GM19468 (cell line): Measurements from ENCODE around the gene BRD9.

ENCODE experiments used
- ATAC-seq: cut with Tn5 transposase; IDR thresholded peaks from one replicate; pipeline ENCODE4 v1.9.1; 2021; ENCODE audit warnings: mild to moderate bottlenecking, moderate library complexity, moderate number of reproducible peaks; ENCODE audit not compliant: unreplicated experiment; ENCODE audit errors: extremely low read depth

Gene BRD9

DNA sequence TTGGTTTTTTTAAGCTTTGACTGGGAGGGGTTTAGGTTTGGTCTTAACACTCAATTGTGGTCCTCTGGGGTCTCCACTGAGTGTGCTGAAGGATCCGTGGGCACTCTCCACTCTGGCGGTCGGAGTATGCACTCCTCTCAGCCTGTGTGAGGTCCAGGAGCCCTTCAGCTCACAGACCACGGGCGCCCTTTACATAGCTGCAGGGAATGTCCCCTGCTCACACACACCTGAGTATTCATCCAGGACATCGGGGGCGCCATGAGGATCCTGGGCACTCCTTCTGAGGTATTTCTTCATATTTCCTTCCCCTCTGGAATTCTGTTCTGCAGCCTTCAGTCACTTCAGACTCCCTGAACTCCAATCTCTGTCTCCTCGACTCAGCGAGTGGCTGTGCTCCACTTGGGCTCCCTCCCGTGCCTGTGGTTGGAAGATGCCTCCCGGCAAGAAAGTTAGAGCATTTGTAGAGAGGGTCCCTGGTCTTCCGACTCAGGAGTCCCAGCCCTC, 12.6 kb upstream of the BRD9 start:
- no peak for ATAC-seq

DNA sequence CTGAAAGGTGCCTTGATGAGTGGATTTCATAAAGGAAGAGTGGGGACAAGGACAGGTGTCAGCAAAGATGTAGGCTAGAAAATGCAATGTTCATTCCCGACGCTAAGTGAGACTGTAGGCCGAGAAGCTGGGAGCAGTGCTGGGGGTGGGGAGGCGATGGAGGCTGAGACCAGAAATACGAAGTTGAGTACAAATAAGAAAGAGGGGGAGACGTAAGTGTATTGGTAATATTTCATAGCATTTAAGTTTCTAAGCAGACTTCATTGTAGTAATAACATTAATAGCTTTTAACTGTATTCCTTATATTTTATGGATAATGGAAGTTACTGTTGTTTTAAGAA, 11.1 kb upstream of the BRD9 start:
- no peak for ATAC-seq

DNA sequence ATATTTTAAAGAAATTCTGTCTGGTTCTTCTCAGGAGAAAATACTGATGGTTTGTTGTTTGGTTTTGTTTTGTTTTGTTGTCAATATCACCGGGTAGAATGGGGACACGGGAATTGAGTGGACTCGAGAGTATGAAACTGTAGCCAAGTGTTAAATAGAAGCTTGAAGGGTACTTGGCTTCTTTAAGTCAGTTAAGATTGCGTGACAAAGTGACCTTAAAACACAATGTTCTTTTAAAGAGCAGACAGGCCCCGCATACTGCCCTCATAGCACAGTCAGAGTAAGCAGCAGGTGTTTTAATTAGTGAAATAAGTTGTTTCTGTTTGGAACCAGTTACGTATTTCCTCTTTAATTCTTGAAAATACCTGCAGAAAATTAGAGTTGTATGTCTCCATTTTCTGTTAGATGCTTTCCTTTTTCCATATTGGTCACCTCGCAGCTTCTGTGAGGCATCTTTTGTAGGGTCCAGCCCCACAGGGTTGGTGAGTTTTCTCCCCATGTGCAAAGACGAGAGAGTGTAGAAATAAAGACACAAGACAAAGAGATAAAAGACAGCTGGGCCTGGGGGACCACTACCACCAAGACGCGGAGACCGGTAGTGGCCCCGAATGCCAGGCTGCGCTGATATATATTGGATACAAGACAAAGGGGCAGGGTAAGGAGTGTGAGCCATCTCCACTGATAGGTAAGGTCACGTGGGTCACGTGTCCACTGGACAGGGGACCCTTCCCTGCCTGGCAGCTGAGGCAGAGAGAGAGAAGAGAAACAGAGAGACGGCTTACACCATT, 9.7 kb upstream of the BRD9 start:
- ATAC-seq, result no peak

DNA sequence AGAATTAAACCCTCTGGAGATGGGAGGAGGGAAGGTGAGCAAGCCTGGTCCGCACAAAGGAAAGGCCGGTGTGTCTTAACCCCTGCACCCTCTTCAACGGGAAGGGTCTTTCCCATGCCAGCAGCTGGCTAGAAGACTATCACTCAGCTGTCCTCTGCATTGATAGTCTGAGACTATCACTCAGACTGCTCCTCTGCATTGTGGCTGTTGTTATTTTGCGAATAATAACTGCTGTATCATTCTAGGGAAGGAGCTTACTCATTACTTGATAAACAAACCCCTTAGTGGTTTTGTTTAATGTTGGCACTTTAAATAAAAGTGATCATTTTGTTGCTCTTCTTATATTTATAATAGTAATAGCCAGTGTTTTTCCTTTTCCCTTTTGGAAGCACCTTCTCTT, 8.2 kb upstream of the BRD9 start:
- no peak for ATAC-seq

DNA sequence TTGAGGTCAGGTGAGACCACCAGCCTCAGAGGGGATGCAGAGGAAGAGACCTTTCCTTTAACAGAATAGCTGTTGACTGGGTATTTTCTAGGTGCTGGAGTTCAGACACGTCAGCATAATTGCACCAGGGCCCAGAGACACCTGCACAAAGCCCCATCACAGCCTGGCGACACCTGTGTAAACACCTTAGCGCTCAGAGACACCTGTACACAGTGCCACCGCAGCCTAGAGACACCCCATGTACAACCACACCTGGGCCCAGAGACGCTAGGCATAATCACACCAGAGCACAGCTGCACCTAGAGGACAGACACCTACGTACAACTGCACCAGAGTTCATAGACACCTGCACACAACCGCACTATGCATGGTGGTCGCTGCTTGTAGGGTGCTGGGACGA, 1.1 kb upstream of the BRD9 start:
- no peak for ATAC-seq

DNA sequence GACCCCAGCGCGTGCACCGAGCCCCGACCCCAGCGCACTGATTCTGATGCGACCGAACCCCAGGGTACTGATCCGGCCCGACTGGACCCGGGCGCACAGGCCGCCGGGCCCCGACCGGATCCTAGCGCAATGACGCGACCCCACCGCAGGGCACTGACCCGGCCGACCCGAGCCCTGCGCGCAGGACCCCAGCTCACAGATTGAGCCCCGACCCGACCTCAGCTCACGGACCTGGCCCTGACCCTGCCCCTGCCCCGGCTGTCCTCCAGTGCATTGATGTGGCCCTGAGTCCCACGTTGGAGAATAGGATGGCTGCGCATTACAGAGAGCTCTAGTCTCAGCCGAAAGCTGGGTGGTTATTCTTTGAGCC, 521 bp upstream of the BRD9 start:
- no peak for ATAC-seq

DNA sequence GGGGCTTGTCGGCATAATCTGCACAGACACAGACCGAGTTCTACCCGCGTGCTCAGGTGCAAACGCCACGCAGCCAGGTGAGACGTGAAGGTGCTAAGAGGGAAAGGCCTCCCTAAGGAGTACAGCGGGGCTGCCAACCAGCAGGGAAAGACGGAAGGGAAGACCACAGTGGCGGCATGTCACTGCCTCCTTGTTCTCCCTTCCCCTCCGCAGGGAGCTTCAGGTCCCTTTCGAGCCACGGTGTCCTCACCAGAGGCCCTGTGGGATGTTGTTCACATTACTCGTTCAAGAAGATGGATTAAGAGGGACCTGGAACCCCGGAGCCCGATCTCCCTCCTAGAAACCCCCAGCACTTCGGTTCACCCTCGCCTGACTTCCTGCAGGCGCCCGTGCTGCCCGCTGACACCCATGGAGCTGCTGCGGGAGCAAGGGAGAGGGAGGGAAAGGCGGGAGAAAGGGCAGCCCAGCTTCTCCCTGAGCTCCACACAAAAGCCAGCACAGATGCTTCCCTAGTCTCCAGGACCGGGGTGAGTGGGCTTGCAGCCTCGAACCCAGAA, 686 bp downstream of the BRD9 start:
- no peak for ATAC-seq

DNA sequence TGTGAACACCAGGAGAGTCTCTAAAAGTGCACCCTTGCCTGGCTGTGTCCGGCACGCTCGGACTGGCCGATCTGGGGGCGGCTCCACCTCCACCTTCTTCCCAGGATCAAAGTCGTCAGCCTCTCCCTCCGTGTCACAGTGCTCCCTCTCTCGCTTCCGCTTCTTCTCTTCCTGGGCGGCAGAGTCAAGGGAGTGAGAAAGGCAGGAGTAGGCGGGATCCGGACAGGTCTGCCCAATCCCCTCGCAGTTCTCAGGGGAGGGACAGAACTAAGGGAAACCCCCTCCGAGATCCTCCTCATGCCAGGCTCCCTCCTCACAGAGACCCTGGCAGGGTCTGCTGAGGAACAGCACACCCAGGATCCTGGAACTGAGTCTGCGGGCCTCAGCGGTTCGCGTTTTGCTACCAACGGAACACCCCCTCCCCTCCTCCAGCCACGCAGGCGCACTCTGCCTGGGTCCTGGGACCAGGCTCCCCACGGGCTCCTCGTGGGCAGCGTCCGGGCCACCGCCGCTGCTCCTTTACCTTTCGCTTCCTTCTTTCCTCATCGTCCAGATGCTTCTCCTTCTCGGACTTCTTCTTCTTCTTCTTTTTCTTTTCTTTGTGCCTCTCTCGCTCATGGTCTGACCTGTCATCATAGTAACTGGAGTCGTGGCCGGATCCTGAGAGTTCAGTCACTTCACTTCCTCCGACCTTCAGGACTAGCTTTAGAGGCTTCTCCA, 1.3 kb downstream of the BRD9 start:
- no peak for ATAC-seq

DNA sequence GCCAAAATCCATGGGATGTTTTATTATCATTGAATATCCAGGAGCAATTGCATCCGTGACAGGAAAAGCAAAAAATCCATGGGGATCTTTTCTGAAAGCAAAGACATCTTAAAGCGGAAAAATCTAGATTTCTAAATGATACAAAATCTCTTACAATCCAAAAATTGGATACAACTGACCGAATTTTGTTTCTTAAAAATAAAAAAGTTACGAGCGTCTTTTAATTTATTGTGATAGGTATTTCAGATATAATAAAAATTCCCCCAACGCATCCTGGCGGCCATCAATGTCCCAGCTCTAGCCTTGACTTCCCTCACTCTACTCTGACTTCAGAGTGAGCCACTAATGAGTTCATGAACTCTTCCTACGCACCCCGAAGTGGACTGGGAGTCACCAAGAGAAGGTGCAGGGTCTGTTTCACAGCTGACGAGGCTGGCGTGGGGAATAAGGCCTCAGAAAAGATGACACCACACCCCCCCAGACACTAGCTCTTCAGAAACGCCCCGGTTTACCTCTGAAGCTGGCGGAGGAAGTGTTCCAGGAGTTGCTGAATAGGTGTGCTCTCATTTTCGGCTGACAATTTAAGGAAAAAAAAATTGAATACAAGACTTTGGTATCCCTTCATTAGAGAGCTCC, 3.4 kb downstream of the BRD9 start:
- no peak for ATAC-seq

DNA sequence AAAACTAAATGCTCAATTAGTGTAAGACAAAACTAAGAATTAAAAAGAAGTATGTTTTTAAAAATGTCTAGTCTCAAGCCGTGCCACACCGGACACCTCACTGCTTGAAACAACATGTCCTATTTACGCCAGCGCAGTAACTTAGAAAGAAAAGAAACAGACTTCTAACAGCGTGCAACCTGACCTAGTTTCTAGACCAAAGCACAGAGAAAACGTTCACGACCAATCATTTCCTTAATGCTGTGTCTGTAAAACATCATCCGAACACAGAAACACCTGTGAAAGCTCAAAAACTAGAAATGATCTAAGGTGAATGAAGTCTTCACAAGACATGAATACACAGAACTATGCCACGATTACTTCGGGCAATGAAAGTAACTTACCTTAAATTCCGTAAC, 4.0 kb downstream of the BRD9 start:
- ATAC-seq, result no peak

DNA sequence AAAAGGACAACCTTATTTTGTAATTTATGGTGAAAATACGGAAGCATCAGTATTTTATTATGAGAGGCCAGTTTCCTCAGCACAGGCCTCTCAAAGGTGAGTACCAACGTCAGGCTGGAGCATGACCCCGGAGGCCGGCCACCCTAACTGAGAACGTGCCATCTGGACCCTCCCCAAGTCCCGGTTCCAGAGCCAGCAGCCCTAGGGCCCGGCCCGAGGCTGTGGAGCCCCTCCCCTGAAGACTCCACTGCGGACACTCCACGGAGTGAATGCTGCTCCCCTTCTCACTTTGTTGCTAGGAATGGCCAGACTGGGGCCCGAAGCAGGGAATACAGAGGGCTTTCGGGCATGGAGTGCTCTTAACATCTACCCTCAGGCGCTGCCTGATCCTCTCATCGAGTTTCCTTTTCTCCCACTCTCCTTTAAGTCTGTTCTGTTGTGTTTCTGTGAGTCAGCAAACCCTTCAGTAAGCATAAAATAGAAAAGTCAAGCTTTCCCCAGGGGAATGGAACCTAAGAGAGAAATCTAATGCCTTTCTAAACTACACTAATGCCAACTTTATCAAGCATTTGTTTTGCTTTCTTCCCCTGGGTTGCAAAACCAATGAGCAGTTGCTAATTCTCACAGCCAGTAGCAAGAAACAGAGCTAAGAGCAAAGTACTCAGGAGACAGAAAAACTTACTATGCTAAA, 4.5 kb downstream of the BRD9 start:
- ATAC-seq, result no peak

DNA sequence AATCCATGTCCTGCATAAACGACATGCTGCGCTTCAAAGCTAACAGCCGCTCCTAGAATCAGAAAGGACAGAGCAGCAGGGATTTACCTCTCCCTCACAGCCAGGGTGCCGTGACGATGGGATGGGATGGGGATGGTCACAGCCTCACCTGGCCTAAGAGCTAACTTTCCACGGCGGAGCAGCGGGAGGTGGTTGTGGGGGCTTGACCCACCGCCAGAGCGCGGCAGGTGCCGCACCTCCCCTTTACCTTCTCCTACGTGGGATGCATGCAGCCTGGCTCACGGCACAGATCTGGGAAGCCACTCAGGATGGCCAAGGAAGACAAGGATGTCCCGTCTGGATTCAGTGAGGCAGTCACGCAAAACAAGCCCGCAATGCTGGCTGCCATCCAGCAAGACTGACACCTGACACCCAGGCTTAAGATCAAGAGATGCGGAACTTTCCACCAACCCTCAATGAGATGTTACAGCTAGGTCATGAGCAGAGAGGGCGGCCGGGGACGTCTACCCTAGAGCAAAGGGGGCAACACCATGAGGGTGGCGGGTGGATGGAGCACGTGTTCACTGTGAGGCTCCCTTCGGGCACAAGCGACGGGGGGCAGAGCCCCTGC, 5.8 kb downstream of the BRD9 start:
- no peak for ATAC-seq

DNA sequence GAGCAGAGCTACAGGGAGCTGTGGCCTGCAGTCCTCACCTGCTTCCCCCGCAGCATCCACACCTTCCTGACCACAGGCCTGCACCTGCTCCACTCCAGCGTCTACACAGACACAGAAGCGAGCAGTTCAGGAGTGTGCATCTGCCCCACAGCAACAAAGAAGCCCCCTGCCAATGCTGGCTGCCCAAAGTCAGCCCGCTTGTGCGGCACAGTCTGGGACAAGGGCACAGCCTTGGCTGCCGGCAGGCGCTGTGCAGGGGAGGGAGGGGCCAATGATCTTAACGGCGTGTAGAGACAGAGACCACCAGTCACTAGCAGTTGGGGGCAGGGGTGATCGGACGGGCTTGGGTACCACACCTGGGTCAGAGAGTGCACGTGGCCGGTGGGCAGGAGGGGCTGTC, 6.6 kb downstream of the BRD9 start:
- ATAC-seq, result no peak

DNA sequence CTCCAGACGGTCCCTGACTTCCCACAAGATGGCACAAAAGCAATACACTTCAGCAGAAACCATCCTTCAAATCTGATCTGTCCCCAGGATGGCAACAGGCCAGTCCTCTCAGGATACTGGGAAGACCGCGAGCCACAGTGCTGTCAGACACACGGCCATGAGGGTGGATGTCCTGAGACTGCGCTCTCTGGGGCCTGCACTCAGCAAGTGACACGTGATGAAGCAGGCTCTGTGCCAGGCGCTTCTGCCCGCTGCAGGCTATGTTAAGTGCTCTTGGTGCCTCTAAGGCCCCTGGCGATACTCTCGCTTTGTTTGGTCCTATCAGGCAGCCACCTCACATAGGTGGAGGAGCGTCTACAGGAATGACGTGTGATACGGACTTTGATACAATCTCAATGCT, 7.1 kb downstream of the BRD9 start:
- no peak for ATAC-seq

DNA sequence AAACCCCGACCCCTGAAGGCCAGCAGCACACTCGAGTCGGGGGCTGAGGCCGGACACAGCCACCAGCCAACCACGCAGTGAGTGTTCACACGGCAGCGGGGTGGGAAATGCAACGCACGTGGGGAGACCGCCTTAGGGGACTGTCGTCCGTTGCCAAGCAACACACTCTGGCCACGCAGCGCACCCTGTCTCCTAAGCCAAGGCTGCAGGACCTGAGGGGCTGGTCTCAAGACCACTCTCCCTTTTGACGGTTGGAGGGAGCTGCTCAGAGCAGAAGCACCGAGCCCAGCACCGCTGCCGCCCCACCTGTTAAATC, 7.5 kb downstream of the BRD9 start:
- no peak for ATAC-seq

DNA sequence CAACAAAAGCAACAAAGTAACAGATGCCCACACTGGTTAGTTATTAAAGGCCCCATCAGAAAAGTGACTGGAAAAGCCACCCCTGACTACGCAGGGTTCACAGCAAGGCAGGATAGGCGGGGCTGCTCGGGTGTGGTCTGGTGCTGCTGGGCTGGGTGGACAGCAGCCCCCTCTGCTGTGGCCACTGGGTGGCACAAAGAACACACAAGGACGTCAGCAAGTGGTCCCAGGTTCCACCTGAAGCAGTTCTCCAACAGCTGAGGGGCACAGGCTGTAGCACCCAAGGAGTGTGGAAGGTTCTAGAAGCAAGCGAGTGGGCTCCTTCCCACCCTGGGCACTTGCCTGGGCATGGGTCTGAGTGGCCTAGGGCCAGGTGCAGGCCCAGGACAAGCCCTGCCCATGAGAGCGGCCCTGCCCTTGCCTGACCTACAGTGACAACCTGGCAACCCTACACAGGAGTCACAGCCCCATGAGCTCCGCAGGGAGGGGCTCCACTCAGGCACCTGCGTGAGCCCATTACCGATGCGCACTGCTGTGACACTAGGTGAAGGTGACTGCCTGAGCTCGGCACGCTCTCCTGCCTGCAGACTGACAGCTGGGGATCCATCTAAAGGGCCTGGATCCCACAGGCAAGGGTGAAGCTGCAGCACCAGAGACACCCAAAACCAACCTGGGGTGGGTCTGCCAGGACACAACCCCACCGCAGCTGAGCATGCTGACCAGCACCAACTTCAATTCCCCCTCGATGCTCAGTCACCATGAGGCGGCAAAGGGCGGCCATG, 8.1 kb downstream of the BRD9 start:
- no peak for ATAC-seq

DNA sequence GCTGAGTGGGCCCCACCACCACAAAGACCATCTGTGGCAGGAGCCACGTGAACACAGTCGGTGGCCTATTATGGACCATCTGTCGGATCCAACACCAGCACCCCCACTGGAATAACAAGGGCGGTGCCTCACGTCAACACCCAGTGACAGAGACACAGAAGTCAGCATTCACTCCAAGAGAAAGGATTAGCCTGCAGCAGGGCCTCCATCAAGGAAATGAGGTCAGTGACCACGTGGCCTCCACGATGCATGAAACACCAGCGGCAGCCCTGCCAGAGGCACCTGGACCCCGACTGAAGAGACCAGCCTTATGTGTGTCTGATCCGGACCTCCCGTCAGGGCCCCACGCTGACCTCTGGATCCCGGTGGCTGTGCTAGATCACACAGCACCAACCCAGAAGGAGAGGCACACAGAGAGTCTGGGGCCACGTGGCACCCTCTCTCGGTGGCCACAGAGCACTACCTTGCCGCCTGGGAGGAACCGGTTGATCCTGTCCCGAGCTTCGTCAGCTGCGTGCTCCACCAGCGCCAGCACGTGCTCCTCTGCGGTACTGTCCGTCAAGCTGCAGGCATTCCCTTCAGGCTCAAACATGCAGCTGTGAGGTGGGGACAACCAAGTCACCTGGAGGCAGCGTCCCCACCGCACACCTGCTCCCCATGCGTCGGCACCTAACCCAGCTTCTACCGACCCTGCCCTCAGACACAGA, 9.0 kb downstream of the BRD9 start:
- ATAC-seq, result no peak

DNA sequence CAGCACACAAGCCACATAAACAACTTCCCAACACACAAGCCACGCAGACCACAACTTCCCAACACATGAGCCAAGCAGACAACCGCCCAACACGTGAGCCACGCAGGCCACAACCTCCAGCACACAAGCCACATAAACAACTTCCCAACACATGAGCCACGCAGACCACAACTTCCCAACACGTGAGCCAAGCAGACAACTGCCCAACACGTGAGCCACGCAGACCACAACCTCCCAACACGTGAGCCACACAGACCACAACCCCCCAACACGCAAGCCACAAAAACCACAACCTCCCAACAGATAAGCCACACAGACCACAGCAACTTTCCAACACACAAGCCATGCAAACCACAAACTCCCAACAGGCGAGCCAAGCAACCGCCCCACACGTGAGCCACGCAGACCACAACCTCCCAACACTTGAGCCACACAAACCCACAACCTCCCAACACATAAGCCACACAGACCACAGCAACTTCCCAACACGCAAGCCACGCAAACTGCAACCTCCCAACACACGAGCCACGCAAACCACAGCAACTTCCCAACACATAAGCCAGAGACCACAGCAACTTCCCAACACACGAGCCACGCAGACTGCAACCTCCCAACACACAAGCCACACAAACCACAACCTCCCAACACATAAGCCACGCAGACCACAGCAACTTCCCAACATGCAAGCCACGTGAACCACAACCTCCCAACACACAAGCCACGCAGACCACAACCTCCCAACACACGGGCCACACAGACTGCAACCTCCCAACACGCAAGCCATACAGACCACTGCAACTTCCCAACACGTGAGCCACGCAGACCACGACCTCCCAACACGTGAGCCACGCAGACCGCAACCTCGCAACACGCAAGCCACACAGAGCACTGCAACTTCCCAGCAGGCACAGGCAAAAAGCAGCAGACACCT, 10.1 kb downstream of the BRD9 start:
- no peak for ATAC-seq
